Chondrocyte (in vitro differentiated cells): ENCODE measurements around the gene PPME1. TPM values are rescaled to one million over a fixed set of nuclear protein-coding genes. Genes with fewer than 3 reads are reported as not detected.
A peak's percentile ranks its signal among the peaks of the same experiment; 100 is the strongest.

Experiments
- DNase-seq: peaks from one replicate; pipeline ENCODE4 v3.0.0; 2021; ENCODE audit warnings: mixed read lengths, low spot score
- H3K27ac Mint-ChIP-seq: one replicate; pipeline ENCODE4 v1.8.0; 2021; ENCODE audit warnings: mild to moderate bottlenecking, moderate library complexity, mixed read lengths; ENCODE audit not compliant: unreplicated experiment
- H3K27me3 Mint-ChIP-seq: 2 replicates; pipeline ENCODE4 v1.8.0; 2021; ENCODE audit warnings: low read depth, mixed read lengths
- H3K36me3 Mint-ChIP-seq: 2 replicates; pipeline ENCODE4 v1.8.0; 2021; ENCODE audit warnings: low read depth, mixed read lengths
- H3K4me1 Mint-ChIP-seq: 2 replicates; pipeline ENCODE4 v1.8.0; 2021; ENCODE audit warnings: low read depth, mild to moderate bottlenecking, mixed read lengths
- H3K4me3 Mint-ChIP-seq: one replicate; pipeline ENCODE4 v1.8.0; 2021; ENCODE audit warnings: mild to moderate bottlenecking, moderate library complexity, mixed read lengths; ENCODE audit not compliant: unreplicated experiment
- H3K9me3 Mint-ChIP-seq: 2 replicates; pipeline ENCODE4 v1.8.0; 2021; ENCODE audit warnings: low read depth, mixed read lengths
- total RNA-seq: library from RNA; stranded (reverse); gene quantifications from 3 replicates; pipeline ENCODE4 v1.2.1, GENCODE V29; 2021
- TF ChIP-seq, protein P1 (sequence below): fragments of 200-600 bp; sonication (generic); IDR thresholded peaks from 2 replicates; pipeline ENCODE4 v1.5.0; 2021; ENCODE audit warnings: antibody characterized with exemption, mild to moderate bottlenecking, moderate library complexity

The PPME1 gene
- total RNA-seq, 1 donor from 2014 or later = 76.2 TPM

DNA sequence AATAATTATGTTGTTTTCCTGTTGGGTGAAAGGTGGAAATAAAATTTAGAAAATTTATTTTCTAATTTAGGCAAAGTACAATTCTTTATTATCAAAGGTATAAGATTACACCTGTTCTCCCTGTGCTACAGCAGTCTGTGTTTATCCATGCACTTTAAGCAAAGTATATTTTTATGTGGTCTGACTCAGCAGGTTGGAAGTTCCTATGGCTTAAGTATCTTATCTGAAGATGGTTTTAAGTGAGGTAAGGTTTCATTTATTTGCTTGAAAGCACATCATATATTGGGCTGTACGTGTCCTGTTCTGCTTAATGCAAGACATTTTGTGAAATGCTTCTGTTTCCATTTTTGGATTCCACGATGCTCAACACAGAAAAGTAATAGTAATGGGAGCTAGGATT, 14.6 kb downstream of the PPME1 start:
- peaks cover 10% of the 10 kb centered on the region for H3K36me3 Mint-ChIP-seq
- H3K27me3 Mint-ChIP-seq = no peaks in the 10 kb centered on the region
- no peak overlapping the region for H3K4me3 Mint-ChIP-seq
- TF ChIP-seq, protein P1, sequence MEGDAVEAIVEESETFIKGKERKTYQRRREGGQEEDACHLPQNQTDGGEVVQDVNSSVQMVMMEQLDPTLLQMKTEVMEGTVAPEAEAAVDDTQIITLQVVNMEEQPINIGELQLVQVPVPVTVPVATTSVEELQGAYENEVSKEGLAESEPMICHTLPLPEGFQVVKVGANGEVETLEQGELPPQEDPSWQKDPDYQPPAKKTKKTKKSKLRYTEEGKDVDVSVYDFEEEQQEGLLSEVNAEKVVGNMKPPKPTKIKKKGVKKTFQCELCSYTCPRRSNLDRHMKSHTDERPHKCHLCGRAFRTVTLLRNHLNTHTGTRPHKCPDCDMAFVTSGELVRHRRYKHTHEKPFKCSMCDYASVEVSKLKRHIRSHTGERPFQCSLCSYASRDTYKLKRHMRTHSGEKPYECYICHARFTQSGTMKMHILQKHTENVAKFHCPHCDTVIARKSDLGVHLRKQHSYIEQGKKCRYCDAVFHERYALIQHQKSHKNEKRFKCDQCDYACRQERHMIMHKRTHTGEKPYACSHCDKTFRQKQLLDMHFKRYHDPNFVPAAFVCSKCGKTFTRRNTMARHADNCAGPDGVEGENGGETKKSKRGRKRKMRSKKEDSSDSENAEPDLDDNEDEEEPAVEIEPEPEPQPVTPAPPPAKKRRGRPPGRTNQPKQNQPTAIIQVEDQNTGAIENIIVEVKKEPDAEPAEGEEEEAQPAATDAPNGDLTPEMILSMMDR = no peak
- H3K9me3 Mint-ChIP-seq = peaks cover 3% of the 10 kb centered on the region
- DNase-seq = no peak
- H3K27ac Mint-ChIP-seq = no peak overlapping the region
- peaks cover 13% of the 10 kb centered on the region for H3K4me1 Mint-ChIP-seq

DNA sequence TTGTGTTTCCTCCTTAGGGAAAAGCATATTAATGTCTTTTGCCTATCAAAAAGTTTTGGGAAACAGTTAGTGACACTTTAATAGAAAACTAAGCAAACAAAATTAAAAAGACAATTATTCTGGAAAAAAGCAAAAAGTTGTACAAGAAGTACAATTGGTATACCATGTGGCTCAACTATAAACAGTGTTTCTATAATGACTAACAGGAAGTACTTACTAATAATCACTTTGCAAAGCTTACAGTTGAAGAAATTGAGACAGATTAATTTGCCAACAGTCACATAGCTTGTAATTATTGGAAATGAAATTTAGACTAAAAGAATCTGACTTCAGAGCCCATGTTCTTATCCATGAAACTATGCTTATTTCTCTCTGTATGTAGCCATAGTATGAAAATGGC, 24.7 kb downstream of the PPME1 start:
- Mint-ChIP-seq H3K27ac (no peak overlapping the region), H3K4me3 (no peak overlapping the region), H3K36me3 (peaks cover 5% of the 10 kb centered on the region), H3K9me3 (peaks cover 6% of the 10 kb centered on the region), H3K27me3 (no peaks in the 10 kb centered on the region), H3K4me1 (peaks cover 5% of the 10 kb centered on the region)
- DNase-seq = no peak
- TF ChIP-seq, protein P1 = no peak

DNA sequence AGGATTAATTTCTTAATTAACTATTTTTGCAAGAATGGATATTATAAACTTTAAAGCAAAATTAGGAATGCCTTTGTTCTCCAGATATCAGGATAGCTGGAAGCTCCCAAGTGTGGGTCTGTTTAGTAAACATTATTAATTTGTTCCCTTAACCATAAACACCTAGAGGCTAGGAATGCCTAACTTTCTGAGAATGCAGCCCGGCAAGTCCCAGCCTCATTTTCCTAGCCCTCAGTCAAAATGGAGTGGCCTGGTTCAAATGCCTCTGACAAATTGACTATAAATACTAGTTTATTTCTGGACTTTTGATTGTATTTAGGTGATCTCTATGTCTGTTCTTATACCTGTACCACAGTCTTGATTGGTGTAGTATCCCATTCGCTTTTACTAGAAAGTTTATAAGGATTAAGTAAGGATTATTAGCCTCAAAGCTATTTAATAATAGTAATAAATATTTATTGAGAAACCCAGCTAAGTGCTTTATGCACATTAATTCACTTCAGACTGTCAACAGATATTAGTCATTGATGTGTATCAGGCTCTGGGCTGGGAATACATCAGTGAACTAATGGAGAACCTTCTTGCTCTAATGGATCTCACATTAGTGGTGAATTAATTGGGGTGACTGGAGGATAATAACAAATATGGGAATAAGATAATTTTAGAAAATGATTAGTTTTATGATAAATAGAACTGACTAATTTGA, 25.8 kb downstream of the PPME1 start:
- Mint-ChIP-seq H3K4me1 (peaks cover 5% of the 10 kb centered on the region), H3K36me3 (peaks cover 5% of the 10 kb centered on the region), H3K27me3 (no peaks in the 10 kb centered on the region), H3K4me3 (no peak overlapping the region), H3K27ac (no peak overlapping the region), H3K9me3 (peaks cover 5% of the 10 kb centered on the region)
- DNase-seq = no peak
- TF ChIP-seq, protein P1 = no peak

DNA sequence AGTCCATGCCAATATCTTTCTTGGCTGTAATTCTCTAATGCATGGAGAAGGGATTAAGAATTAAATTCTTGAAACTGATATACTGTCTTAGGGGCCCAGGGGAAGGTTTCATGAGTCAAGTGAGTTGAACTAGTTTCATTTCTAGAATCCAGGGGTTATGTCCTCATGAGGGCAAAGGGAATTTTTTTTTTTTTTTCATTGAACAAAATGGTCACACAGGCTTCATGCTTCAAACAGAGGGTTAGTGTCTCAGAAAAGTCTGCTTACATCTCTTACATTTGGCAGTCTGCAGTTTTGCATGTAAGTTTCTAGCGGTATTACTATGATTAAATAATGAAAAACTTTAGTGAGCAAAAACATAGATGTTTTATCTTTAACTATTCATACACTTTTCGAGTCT, 32.9 kb downstream of the PPME1 start:
- no peak overlapping the region for H3K4me3 Mint-ChIP-seq
- no peak for DNase-seq
- H3K27ac Mint-ChIP-seq = peak overlapping the region; percentile 65
- H3K27me3 Mint-ChIP-seq = no peaks in the 10 kb centered on the region
- no peaks in the 10 kb centered on the region for H3K9me3 Mint-ChIP-seq
- H3K4me1 Mint-ChIP-seq = peaks cover 9% of the 10 kb centered on the region
- peaks cover 11% of the 10 kb centered on the region for H3K36me3 Mint-ChIP-seq
- TF ChIP-seq, protein P1 = no peak

DNA sequence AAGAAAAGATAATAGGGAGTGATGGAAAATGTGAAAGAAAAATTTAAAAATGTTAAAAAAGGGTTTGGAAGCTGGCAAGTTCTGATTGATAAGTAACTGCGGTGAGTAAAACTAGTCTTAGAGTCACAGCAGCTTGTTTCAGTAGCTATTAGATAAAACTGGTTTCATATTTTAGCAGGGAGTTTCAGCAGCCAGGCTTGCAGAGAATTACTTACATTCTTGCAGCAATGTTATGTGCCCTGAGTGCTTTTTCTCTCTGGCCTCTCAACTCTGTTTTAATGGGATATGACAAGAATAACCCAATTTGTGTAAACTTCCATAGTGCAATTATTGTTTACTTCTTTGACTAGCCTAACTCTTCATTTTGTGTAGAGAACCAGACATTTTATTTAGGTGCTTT, 33.6 kb downstream of the PPME1 start:
- Mint-ChIP-seq H3K9me3 (no peaks in the 10 kb centered on the region), H3K27me3 (no peaks in the 10 kb centered on the region), H3K27ac (peak overlapping the region; percentile 65), H3K4me3 (no peak overlapping the region), H3K4me1 (peaks cover 9% of the 10 kb centered on the region), H3K36me3 (peaks cover 15% of the 10 kb centered on the region)
- TF ChIP-seq, protein P1 = no peak
- no peak for DNase-seq
